Left kidney (tissue), 2 donors: ENCODE data around the gene MICALL2. TPM values are rescaled to one million over a fixed set of nuclear protein-coding genes. Genes with fewer than 3 reads are reported as not detected.
A peak's percentile ranks its signal among the peaks of the same experiment; 100 is the strongest.

Experiments used
- DNase-seq: peaks from one replicate; pipeline ENCODE4 v3.0.0-alpha.2; 2013
- polyA plus RNA-seq: library from polyadenylated mRNA; unstranded; fragments of 120-200 nt; gene quantifications from one replicate; pipeline ENCODE4 v1.2.1, GENCODE V29; 2013; ENCODE audit not compliant: insufficient read length

Gene MICALL2
- polyA plus RNA-seq, 1 donor, result 7.9 TPM

DNA sequence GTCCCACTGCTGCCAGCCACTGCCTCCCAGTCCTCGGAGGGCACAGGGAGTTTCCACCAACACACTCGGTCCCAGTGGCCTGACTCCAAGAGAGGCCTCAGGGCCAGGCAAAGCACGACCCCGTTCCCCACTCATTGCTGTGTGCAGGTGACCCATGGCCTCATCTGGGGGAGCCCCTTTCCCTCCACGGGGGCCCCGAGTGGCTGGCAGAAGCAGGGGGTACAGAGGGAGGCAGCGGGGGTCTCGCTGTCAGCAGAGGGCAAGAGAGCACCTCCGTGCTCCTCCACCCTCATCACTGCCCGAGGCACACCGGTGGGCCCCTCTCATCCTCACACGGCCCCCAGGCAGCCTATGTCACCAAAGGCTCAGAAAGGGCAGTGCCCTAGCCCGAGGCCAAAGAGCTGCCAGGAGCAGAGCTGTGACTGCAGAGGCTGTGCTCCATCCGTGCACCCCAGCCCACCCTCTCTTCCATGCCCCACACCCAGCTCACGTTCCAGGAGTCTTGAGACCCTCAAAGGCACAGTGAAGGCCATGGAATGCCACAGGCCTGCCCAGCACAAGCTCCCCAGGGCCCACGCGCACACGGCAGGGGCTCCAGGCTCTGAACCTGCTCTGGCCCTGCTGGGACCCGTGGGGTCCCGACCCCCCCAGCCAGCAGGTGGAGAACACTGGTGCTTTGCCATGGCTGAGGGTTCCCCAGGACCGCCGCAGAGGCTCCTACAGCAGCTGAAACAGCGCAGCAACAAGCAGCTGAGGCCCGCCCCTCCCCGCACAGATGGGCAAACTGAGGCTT is 25.9 kb downstream of the MICALL2 start:
- DNase-seq, result no peak

DNA sequence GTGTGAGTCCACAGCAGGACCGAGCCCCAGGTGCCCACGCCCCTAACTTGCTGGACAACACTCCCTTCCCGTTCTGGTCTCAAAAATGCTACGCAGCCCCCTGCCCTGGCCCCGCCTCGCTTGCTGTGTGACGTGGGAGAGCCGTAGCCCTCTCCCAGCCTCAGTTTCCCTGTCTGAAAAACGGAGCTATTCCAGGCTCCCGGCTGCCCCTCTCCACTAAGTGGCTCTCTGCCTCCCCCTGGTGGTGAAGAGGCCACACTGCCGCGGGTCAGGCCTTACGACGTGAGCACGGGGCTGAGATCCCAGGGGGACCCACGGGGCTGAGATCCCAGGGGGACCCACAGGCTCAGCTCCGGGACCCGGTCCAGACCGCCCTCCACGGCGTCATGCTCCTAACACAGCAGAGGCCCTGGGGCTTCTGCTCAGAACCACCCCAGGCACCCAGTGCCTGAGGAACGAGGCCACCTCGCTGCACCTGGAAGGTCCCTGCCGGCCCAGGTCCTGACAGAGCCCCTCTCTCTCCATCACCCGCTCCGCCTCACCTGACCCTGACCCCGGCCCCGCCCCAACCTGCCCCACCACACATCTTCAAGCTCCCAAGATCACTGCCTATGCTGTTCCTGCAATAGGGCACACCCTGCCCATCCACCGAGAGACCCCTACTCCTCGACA is 26.7 kb downstream of the MICALL2 start:
- peak; percentile 56 for DNase-seq

- DNase-seq, result no peak
Observed at GRCh38 chr7:1431634-1432380, 27.5 kb downstream of the MICALL2 start.

DNA sequence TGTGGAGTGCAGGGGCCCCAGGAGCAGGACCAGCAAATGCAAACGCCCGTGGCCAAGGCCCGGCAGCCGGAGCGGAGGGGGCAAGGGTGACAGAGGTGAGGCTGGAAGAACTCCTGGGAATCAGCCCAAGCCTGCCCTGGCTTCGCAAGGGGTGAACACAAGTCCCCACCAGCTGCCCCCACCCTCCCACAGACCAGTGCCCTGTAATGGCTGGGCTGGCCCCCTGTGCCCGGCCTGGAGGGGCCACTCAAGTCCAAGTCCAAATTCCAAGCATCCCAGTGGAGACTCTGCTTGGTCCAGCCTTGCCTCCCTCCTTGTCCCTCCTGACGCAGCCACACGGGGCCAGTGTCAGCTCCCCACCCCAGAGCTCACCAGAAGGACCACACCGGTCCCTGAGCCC is 28.0 kb downstream of the MICALL2 start:
- no peak for DNase-seq

- DNase-seq, result no peak
Observed at GRCh38 chr7:1430056-1430845, 29.0 kb downstream of the MICALL2 start.

GRCh38 chr7:1428941-1429501 is 30.2 kb downstream of the MICALL2 start:
- DNase-seq, result no peak

DNA sequence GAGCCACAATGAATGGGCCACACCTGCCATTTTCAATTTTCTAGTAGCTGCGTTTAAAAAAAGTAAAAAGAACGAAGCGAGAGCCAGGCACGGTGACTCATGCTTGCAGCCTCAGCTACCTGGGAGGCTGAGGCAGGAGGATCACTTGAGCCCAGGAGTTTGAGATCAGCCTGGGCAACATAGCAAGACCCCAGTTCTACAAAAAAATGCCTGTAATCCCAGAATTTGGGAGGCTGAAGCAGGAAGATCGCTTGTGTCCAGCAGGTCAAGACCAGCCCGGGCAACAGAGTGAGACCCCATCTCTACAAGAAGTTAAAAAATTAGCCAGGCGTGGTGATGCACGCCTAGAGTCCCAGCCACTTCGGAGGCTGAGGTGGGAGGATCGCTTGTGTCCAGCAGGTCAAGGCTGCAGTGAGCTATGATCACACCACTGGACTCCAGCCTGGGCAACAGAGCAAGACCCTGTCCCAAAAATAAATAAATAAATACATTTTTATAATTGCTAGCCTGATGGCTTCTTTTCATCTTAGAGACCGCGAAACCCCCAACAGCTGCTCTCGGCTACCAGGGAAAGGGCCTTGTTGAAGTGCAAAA is 32.1 kb downstream of the MICALL2 start:
- no peak for DNase-seq

DNA sequence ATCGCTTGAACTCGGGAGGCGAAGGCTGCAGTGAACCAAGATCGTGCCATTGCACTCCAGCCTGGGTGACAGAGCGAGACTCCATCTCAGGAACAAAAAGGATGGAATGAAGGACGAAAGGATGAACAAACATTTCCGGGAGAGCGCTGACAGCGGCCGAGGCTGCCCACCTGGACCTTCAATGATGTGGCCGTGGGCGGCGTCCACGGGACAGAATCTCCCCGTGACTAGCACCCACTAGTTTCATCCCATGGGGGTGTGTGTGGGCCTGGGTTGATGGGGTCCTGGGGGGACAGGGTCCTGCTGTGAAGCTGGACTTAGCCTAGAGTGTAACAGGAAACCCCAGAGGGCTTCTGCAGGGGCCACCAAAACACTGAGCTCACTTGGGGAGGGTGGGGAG is 32.8 kb downstream of the MICALL2 start:
- no peak for DNase-seq

DNA sequence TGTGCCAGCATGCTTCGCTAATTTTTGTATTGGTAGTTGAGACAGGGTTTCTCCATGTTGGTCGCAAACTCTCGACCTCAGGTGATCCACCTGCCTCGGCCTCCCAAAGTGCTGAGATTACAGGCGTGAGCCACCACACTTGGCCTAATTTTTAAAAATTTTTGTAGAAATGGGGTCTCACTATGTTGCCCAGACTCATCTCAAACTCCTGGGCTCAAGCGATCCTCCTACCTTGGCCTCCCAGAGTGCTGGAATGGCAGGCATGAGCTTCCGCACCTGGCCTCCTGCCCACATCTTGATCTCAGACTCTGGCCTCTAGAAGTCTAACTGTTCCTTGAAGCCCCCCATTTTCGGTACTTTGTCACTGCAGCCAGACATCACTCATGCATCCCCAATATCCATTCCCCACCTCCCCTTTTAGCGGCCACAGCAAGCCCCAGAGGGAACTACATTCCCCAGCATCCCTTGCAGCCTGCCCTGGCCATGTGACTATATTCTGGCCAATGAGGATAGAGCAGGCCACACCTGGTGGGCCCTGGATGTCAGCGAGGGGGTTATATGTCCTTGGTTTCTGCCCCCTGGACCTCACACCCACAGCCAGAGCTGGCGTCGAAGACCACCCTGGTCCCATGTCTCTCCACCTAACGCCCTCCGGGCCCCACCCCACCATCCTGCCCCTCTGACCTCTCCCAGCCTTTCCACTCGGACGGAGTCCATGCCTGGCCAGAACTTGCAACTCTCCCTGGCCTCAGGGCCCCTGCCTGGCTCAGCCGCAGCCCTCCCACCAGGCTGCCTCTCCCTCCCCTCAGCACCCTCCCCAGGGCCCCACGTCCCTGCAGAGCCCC is 33.8 kb downstream of the MICALL2 start:
- no peak for DNase-seq

DNA sequence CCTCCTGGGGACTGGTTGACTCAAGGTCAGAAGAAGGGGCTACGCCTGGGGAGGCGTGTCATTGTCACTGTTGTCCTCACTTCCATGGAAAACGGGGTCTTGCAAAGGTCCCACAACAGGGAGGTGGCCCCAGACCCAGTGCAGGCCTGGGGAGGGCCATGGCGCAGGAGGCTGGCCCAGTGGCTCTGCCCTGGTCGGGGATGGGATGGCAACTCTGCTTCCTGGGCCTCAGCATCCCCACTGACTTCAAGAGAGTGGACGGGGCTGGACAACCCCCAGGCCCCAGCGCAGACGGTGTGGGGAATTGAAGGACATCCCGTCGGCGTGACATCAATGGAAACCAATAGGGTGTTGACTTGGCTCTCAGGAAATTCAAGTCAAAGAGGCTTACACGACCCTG is 35.2 kb downstream of the MICALL2 start:
- DNase-seq, result no peak

DNA sequence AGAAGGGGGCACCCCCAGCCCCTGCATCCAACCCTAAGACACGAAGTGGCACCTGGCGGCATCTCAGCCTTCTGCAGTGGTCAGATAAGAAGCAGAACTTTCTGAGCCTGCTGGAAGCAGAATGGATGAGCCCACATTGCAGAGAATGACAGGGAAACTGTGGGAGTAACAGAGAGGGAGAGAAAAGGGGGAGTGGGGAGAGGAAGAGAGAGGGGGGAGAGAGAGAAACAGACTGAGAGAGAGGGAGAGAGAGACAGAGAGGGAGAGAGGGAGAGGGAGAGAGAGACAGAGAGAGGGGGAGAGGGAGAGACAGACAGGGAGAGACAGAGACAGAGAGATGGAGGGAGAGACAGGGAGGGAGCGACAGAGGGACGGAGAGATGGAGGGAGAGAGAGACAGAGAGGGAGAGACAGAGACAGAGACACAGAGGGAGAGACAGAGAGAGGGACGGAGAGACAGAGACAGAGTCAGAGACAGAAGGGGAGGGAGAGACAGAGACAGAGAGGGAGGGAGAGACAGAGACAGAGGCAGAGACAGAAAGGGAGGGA is 35.9 kb downstream of the MICALL2 start:
- no peak for DNase-seq

- DNase-seq, result no peak
Observed at GRCh38 chr7:1422512-1423263, 36.6 kb downstream of the MICALL2 start.

- no peak for DNase-seq
Observed at GRCh38 chr7:1421946-1422345, 37.3 kb downstream of the MICALL2 start.

GRCh38 chr7:1421020-1421790 is 38.1 kb downstream of the MICALL2 start:
- no peak for DNase-seq

GRCh38 chr7:1419688-1420087 is 39.6 kb downstream of the MICALL2 start:
- DNase-seq, result no peak

- DNase-seq, result no peak
Observed at GRCh38 chr7:1419310-1419634, 40.0 kb downstream of the MICALL2 start.

- no peak for DNase-seq
Observed at GRCh38 chr7:1418505-1419309, 40.6 kb downstream of the MICALL2 start.
